Measurements from ENCODE around the gene RSPH9. TPM values are rescaled to one million over a fixed set of nuclear protein-coding genes. Genes with fewer than 3 reads are reported as not detected.

The RSPH9 gene
- total RNA-seq, 1 donor from 2014 or later = not detected

GRCh38 chr6:43667245-43668150, 22.7 kb downstream of the RSPH9 start:
- intact Hi-C loops (cut with micrococcal nuclease) = loop anchor here (1.0 to 5.0 kb wide), 5 partner anchors 35 to 412 kb away; no protein-coding TSS in a partner anchor

- intact Hi-C loops (cut with micrococcal nuclease) = loop anchor here (5.0 kb wide), 1 partner anchor 36 kb away; no protein-coding TSS in a partner anchor
Observed at GRCh38 chr6:43668151-43669028, 23.6 kb downstream of the RSPH9 start.

DNA sequence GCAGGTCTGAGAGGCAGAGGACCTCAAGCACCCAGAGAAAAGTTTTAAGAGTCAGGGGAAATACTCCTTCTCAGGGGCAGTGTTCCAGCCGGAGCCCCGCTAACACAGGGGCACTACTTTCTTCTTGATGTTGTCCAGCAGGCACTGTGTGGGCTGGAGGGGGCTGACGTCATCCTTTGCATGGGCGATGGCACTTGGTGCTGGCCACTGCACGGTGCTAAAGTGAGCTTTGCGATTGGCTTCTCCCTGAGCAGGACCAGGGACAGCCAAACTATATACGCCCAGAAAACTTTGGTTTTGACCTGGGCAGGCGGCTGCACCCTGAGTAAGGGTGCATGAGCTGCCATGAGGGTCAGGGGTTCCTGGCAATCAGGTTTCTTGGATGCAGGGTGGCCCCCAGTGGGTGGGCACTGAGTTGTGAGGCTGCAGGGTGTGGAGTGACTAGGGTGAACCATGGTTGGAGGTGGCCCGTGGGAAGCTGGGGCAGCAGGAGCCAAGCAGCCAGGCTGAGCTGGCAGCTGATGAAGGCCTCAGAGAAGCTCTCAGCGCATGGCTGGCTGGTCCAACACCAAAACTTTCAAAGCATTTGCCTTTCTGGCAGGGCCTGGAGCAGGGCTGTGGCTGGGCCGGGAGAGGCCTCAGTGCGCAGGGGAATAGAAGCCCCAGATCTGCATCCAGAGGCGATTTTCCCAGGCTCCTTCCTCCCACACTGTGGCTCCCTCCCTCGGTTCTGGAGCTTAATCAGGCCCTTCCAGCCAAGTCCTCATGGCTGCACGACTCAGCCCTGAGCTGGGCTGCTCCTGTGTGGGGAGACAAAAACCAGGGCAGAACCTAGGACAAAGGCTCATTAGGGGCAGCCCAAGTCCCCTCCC, 24.4 kb downstream of the RSPH9 start:
- intact Hi-C loops (cut with micrococcal nuclease) = loop anchor here (5.0 kb wide), 1 partner anchor 37 kb away; no protein-coding TSS in a partner anchor

- intact Hi-C loops (cut with micrococcal nuclease) = loop anchor here (5.0 kb wide), 1 partner anchor 38 kb away; no protein-coding TSS in a partner anchor
Observed at GRCh38 chr6:43669922-43670622, 25.2 kb downstream of the RSPH9 start.

DNA sequence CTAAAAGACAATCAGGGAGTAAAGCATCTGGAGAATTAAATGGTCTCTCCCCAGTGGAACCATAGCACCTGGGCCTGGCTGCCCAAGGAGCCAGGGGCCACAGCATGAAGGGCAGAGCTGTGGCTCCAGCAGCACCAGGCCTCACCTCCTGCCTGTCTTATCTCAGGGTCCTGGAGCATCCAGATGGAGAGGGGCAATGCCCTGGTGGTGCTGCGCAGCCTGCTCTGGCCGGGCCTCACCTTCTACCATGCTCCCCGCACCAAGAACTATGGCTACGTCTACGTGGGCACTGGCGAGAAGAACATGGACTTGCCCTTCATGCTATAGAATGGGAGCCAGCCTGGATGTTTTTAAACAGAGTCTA, 25.8 kb downstream of the RSPH9 start:
- intact Hi-C loops (cut with micrococcal nuclease) = no loop called here

DNA sequence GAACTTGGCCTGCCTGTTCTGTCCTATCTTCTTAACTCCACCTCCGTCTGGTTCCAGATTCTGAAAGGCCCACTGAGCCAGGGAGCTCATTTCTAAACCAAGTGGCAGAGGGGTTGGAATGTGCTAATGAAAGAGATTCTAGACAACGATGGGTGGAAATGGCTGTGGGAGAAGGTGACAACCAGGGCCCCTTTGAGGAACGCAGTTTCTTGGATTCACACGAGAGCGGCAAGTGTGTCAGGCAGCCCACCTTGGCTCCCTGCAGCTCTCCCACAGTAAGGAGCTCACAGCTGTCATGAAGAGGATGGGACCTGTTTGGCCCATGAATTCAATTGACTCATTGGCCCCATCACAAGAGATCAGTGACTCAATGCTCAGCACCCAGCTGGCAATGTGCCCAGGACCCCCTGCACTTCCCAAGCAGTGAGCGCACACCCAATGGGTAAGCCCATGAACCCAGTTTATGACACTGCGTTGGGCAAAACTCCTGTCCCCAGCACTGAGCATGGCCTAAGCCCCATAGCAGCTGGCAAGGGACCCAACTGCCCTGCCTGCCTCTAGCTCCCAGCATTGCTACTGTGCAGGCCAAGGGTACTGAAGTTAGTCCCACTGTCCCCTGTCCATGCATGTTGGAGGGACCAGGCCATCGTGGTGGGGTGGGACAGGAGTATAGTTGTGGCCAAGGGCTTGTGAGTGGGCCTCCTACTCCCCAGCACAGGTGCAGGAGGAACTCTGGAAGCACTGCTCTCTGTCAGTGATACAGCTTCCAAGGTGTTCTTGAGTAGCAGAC, 26.4 kb downstream of the RSPH9 start:
- intact Hi-C loops (cut with micrococcal nuclease) = no loop called here

DNA sequence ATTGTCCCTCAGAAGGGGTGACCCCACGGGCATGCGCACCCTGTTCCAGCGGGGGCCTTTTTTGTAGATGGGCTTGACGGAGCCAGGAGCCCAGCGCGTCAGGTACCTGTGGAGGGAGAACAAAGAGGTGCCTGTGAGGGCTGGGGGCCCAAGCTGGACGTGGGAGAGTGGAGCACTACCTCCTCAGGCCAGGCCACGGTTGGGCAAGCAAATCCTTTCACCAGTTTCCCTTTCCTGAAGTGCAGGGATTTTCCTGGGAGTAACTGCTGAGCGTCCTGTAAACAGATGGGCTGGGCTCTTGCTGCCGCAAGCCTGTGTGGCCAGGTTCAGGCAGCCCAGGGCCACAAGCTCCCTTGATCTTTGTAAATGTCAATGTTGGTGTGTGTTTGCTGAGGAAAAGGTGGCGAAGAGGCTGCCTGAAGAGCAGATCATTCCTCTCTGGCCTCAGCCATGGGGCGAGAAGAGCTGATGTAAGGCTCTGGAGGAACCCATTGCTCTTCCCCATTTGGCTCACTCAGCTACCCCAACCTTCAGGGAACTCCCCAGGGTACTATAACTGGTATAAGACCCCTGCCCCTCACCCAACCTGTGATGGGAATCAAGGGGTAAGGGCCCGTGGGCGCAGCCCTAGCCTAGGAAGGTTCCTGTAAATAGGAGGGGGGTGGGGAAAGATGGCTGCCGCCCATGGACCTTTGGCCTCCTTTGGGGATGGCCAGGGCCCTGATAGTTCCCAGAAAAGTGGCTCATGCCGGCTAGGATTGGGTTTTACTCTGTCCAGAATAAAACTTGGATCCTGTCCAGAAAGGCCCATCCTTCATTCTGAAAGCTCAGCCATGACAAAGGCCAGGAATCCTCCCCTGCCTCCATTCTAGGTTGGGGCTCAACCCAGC, 27.2 kb downstream of the RSPH9 start:
- intact Hi-C loops (cut with micrococcal nuclease) = no loop called here

GRCh38 chr6:43673444-43674084, 28.7 kb downstream of the RSPH9 start:
- intact Hi-C loops (cut with micrococcal nuclease) = no loop called here

DNA sequence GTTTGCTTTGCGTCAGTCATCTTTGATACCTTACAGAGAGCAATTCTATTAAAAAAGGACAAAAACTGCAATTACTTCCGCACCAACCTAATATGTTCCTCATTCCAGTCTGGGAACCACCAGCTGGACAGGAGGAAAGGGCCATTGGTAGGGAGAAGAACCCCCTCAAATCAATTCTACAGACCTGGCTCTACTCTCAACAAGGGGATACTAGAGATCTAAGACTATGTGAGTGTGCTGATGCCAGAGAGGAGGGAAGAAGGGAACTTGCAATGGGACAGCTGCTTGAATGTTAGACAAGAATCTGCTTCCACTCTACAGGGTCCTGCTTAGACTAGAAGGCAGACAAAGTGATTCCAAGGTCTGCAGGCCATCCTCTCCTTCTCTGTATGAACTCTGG, 29.5 kb downstream of the RSPH9 start:
- intact Hi-C loops (cut with micrococcal nuclease) = no loop called here

GRCh38 chr6:43674921-43675320, 30.1 kb downstream of the RSPH9 start:
- intact Hi-C loops (cut with micrococcal nuclease) = no loop called here

DNA sequence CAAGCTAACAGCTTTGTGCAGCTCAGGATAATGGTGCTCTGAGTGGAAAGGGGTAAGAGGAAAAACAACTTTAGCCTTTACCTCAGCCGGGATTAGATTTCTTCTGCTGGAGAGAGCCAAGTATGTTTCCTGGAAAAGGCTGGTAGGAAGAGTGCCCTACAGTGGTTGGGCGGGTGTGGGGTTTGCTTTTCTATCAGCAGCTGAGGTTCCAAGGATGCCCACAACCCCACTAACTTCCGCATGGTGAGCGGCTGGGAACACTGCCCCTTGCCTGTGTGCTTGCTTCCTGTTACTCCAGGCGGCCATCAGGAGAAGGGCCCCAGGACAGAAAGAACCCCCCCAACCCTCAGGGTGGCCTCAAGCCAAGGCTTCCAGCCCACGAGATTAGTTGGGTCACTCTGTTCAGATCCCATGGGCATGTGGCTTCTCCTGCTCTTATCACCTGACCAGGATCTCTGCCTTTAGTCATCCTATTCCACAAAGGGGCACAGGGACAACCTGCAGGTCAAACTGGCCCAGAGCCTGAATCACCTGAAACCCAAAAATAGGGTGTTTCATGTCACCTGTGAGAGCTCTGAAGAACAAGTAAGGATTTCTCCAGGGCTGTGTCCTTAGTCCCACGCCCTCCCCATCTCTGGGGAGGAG, 32.2 kb downstream of the RSPH9 start:
- intact Hi-C loops (cut with micrococcal nuclease) = no loop called here

GRCh38 chr6:43677759-43678158, 32.9 kb downstream of the RSPH9 start:
- intact Hi-C loops (cut with micrococcal nuclease) = no loop called here

DNA sequence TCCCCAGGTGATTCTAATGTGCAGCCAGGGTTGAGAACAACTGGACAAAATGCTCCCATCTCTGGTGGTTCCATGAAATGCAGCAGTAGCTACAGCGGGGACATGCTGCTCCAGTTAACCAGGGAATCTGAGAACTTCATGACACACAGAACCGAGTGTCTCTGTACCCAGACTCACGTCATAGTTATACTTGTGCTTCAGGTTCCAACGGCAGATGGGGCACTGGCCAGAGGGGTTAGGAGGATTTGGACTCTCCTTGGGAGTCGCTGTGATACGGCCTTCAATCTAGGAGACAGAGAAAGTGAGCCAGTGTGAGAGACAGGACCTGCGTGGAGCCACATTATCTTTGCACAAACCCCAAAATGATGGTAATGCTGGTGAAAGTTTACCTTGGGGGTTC, 33.5 kb downstream of the RSPH9 start:
- intact Hi-C loops (cut with micrococcal nuclease) = no loop called here

DNA sequence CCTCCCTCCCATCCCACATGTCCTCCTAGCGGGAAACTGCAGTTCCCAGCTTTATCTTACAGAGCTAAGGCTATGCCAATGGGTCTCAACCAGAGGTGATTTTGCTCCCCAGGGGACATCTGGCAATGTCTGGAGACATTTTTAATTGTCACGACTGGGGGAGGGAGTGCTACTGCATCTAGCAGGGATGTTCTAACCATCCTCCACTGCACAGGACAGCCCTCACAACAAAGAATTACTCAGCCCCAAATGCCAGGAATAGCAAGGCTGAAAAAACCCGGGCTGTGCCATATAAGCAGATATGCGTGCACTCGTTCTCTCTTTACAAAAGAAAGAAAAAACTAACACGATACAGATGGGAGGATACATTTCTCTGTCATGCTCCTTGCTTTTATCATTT, 34.2 kb downstream of the RSPH9 start:
- intact Hi-C loops (cut with micrococcal nuclease) = no loop called here

DNA sequence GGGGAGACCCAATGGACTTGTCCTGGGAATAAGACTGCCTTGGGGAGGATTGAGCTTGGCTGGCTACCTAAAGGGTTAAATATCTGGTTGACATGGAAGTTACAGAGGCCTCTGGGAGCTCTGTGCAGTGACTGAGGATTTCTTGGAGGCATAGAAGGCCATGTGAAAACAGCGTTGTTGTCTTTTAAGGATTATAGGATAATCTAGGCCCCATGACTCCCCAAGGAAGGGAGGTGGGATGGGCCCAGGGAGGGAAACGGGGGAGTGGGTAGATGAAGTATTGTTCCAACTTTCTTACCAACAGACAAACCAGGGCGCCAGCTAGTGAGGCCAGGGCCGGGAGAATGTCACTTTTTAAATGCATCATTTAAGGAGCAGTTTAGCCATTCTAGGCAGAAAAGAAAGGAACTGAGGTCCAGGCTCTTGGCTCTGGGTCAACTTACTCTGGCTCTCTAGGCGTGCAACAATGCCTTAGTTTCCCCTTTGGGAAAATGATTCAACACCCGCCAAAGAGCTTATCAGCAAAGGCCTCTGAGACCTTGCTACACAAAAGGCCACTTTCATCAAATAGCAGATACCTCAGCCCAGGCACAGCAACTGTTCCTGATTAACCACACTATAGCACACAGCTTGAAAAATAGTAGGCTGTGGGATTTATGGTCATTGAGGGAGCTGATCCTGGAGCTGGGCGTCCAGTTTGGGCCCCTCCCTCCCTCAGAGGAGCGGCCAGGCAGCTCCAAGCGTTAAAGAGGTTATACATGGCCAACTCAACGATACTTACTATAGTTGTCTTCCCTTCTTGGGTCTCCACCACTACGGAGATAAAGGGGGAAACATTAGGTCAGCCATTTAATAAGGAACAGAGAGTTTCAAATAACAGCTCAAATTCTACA, 35.7 kb downstream of the RSPH9 start:
- intact Hi-C loops (cut with micrococcal nuclease) = no loop called here

DNA sequence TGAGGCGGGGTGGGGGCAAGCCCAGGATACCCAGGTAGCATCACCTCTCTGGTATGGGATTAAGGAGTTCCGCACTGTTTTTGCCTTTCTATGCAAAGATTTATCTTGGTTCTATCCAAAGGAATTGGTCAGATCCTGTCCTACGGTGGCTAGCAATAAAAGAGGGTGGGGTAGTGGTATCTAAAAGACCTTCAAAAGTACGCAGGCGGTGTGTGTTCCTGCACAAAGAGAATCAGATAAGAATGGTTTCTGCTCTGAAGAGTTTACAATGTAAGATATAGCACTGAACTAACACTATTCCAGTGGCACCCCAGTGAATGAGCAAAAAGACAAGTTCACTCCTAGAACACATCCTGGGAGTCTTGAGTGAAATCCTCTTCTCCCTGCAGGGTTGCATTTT, 36.5 kb downstream of the RSPH9 start:
- intact Hi-C loops (cut with micrococcal nuclease) = no loop called here

Measured in T-helper 2 cell treated with Interferon-gamma antibody and Interleukin-4, amounts not matched to agents 100 ng/mL and 5 ng/mL, for 36 hours (primary cell).